GM12878 (cell line): Measurements from ENCODE around the gene METTL16. TPM values are rescaled to one million over a fixed set of nuclear protein-coding genes. Genes with fewer than 3 reads are reported as not detected.

Experiments
- ATAC-seq: fragments of 200-7000 bp; cut with Tn5 transposase; 3 replicates; pipeline ENCODE4 v1.9.1; 2020; ENCODE audit warnings: mild to moderate bottlenecking, moderate library complexity
- BruUV-seq: library from RNA; stranded (reverse); fragments of 400-500 nt; replicated peaks from 2 replicates; lab custom pipeline; 2021; lab: Mats Ljungman, UMichigan
- CTCF ChIA-PET: fragments of 300-600 bp; sonication (Branson Sonifier 250); formaldehyde crosslinking; extraction: SDS; loops from one replicate; lab custom pipeline; 2021; ENCODE audit warnings: inconsistent platforms; lab: Yijun Ruan, JAX
- POLR2A ChIA-PET: fragments of 350-600 bp; formaldehyde crosslinking; extraction: SDS; loops from one replicate; lab custom pipeline; 2021; ENCODE audit warnings: inconsistent platforms; lab: Charles Lee
- RAD21 ChIA-PET: fragments of 300-600 bp; sonication (Branson Sonifier 250); formaldehyde crosslinking; loops from one replicate; lab custom pipeline; 2023; ENCODE audit warnings: antibody characterized with exemption; ENCODE audit not compliant: unreplicated experiment; lab: Charles Lee
- SMC1A ChIA-PET: fragments of 300-600 bp; sonication (Branson Sonifier 250); formaldehyde crosslinking; loops from one replicate; lab custom pipeline; 2023; ENCODE audit not compliant: unreplicated experiment, uncharacterized antibody; lab: Charles Lee
- DNase-seq: peaks from one replicate; pipeline ENCODE4 v3.0.0-alpha.2; 2011; ENCODE audit warnings: low read depth, low spot score
- FAIRE-seq: peaks from 3 replicates; lab custom pipeline; 2011; peaks lifted over from hg19 to GRCh38; lab: Jason Lieb, UNC
- H2AFZ ChIP-seq: 2 replicates; pipeline ENCODE4 v1.6.0; 2011; ENCODE audit warnings: low read depth, low read length, control low read depth; ENCODE audit not compliant: control insufficient read depth
- H3K27ac ChIP-seq: 2 replicates; pipeline ENCODE4 v1.5.1; 2011; ENCODE audit warnings: control low read depth; ENCODE audit not compliant: control insufficient read depth, insufficient read depth
- H3K27me3 ChIP-seq, 2 experiments: replicated peaks in 1 of 2; 2 replicates each; pipeline versions ENCODE4 v1.6.0 to v1.6.1; 2011; ENCODE audit warnings: low read length in 1 of 2; ENCODE audit not compliant: control insufficient read depth in 2 of 2, insufficient read depth in 2 of 2
- H3K36me3 ChIP-seq, 2 experiments: 2 replicates each; pipeline ENCODE4 v1.5.1; 2011; ENCODE audit warnings: low read length in 1 of 2; ENCODE audit not compliant: control insufficient read depth in 2 of 2, insufficient read depth in 2 of 2
- H3K4me1 ChIP-seq: 2 replicates; pipeline ENCODE4 v1.6.1; 2011; ENCODE audit warnings: mild to moderate bottlenecking, low read length, moderate library complexity, mixed read lengths; ENCODE audit not compliant: control insufficient read depth, insufficient read depth
- H3K4me2 ChIP-seq: 2 replicates; pipeline ENCODE4 v1.6.0; 2011; ENCODE audit warnings: control low read depth; ENCODE audit not compliant: control insufficient read depth, insufficient read depth
- H3K4me3 ChIP-seq: fragments of 200-600 bp; sonication (generic); 2 replicates; pipeline ENCODE4 v1.5.1; 2016
- H3K79me2 ChIP-seq: 2 replicates; pipeline ENCODE4 v1.6.0; 2011; ENCODE audit warnings: low read length; ENCODE audit not compliant: control insufficient read depth, insufficient read depth
- H3K9ac ChIP-seq: 2 replicates; pipeline ENCODE4 v1.8.0; 2011; ENCODE audit warnings: low read length, control low read depth, mixed read lengths; ENCODE audit not compliant: control insufficient read depth, insufficient read depth
- H3K9me3 ChIP-seq: replicated peaks from 3 replicates; pipeline ENCODE4 v1.5.1; 2011; ENCODE audit warnings: mild to moderate bottlenecking, low read length; ENCODE audit not compliant: control insufficient read depth, insufficient read depth
- H4K20me1 ChIP-seq: 2 replicates; pipeline ENCODE4 v1.6.0; 2011; ENCODE audit not compliant: control insufficient read depth, insufficient read depth
- BHLHE40 ChIP-seq, 2 experiments: fragments of 450-650 bp in 1 of 2; IDR thresholded peaks; 2 replicates each; pipeline ENCODE4 v1.6.1; 2011 to 2017; ENCODE audit warnings: low read depth in 2 of 2, borderline replicate concordance in 1 of 2, improper control_type of control experiment in 1 of 2, low read length in 1 of 2, mild to moderate bottlenecking in 1 of 2
- E2F8 ChIP-seq: fragments of 450-650 bp; IDR thresholded peaks from 2 replicates; pipeline ENCODE4 v1.6.1; 2018; ENCODE audit warnings: mild to moderate bottlenecking, low read depth, moderate library complexity; ENCODE audit not compliant: partially characterized antibody
- EGR1 ChIP-seq, 2 experiments: IDR thresholded peaks; 1 replicate in 1 of 2; 2 replicates in 1 of 2; pipeline ENCODE4 v1.6.1; 2011 to 2012; ENCODE audit warnings: low read depth in 2 of 2, low read length in 2 of 2, borderline replicate concordance in 1 of 2, mild to moderate bottlenecking in 1 of 2, moderate library complexity in 1 of 2
- ETV6 ChIP-seq, 2 experiments: fragments of 450-650 bp in 1 of 2; IDR thresholded peaks in 1 of 2; conservative IDR thresholded peaks in 1 of 2; 2 replicates each; pipeline ENCODE4 v1.6.1; 2014; ENCODE audit warnings: antibody characterized with exemption in 1 of 2, borderline replicate concordance in 1 of 2, low read depth in 1 of 2, mild to moderate bottlenecking in 1 of 2, moderate library complexity in 1 of 2
- MAX ChIP-seq: IDR thresholded peaks from 2 replicates; pipeline ENCODE4 v1.6.1; 2012; ENCODE audit warnings: low read depth, low read length, improper control_type of control experiment
- MEF2B ChIP-seq: fragments of 450-650 bp; IDR thresholded peaks from 2 replicates; pipeline ENCODE4 v1.6.1; 2018; ENCODE audit warnings: mild to moderate bottlenecking, moderate library complexity; ENCODE audit not compliant: partially characterized antibody, poor library complexity, severe bottlenecking
- NR2C1 ChIP-seq: fragments of 450-650 bp; IDR thresholded peaks from 2 replicates; pipeline ENCODE4 v1.6.1; 2017; ENCODE audit warnings: antibody characterized with exemption, mild to moderate bottlenecking, moderate library complexity
- POLR2A ChIP-seq: IDR thresholded peaks from 2 replicates; pipeline ENCODE4 v1.6.1; 2011; ENCODE audit warnings: low read depth, mild to moderate bottlenecking, low read length
- POLR2AphosphoS5 ChIP-seq: IDR thresholded peaks from 2 replicates; pipeline ENCODE4 v1.6.1; 2011; ENCODE audit warnings: mild to moderate bottlenecking, low read length, inconsistent platforms
- SMAD1 ChIP-seq: fragments of 450-650 bp; IDR thresholded peaks from 2 replicates; pipeline ENCODE4 v1.6.1; 2018; ENCODE audit warnings: mild to moderate bottlenecking, low read depth; ENCODE audit not compliant: partially characterized antibody
- SPI1 ChIP-seq: IDR thresholded peaks from 2 replicates; pipeline ENCODE4 v1.6.1; 2011; ENCODE audit warnings: low read depth, mild to moderate bottlenecking, low read length, moderate library complexity, borderline replicate concordance; ENCODE audit not compliant: insufficient read depth
- YBX1 ChIP-seq: fragments of 450-650 bp; IDR thresholded peaks from 2 replicates; pipeline ENCODE4 v1.6.1; 2016; ENCODE audit warnings: antibody characterized with exemption
- WGBS: methylation state at CpG from one replicate; pipeline ENCODE4 v1.1.6; 2016; ENCODE audit warnings: low lambda C conversion rate; ENCODE audit not compliant: insufficient replicate concordance, insufficient coverage; ENCODE audit errors: missing lambda C conversion rate; 5-methylcytosine and 5-hydroxymethylcytosine counted together
- in situ Hi-C: fragments of 300-500 bp; cut with MboI; formaldehyde crosslinking; loops from 9 replicates; pipeline ENCODE4 v1.14.3; 2018; ENCODE audit warnings: mixed read lengths
- intact Hi-C: fragments of 100-400 bp; cut with micrococcal nuclease; formaldehyde crosslinking; loops from one replicate; pipeline ENCODE4 v1.14.2; 2022; ENCODE audit not compliant: unreplicated experiment
- polyA plus RNA-seq, 11 experiments: library from polyadenylated mRNA; depleted of rRNA in 4 of 11; unstranded in 6 of 11; stranded (reverse) in 5 of 11; fragments of >200 nt; fragmentation: Nextera tagmentation in 4 of 11; fragmentation: Illumina TruSeq in 1 of 11; extraction: Ambion mirVana in 4 of 11; extraction: Trizol in 1 of 11; gene quantifications; 1 replicate in 1 of 11; 2 replicates in 10 of 11; pipeline versions ENCODE4 v1.2.1 to v1.2.3, GENCODE V29; 2011 to 2016; ENCODE audit warnings: inconsistent platforms in 2 of 11, missing spikeins in 2 of 11, low read depth in 1 of 11
- total RNA-seq, 4 experiments: library from RNA; depleted of rRNA in 3 of 4; stranded (reverse); fragments of >200 nt in 3 of 4; fragmentation: Illumina TruSeq in 1 of 4; extraction: Trizol in 1 of 4; gene quantifications; 2 replicates each; pipeline versions ENCODE4 v1.2.1 to v1.2.3, GENCODE V29; 2013 to 2021
- TF ChIP-seq, protein P1 (sequence below): fragments of 450-650 bp; IDR thresholded peaks from 2 replicates; pipeline ENCODE4 v1.6.1; 2016; ENCODE audit warnings: mild to moderate bottlenecking, moderate library complexity, borderline replicate concordance

Gene METTL16
- total and polyA plus RNA-seq, 10 of the 15 experiments (the other 5 are each of a cell fraction or from before 2014, with no cell fraction given): 15.6 to 34.3 (median 23.7) TPM

- peak overlapping the region; percentile 99 for H3K4me2 ChIP-seq
- ATAC-seq (no peak), DNase-seq (no peak), FAIRE-seq (no peak)
- peak overlapping the region; percentile 61 for H2AFZ ChIP-seq
- POLR2A ChIA-PET: interaction anchor here (0.5 to 1.2 kb wide), 6 partner anchors 15 to 1019 kb away, joined by 3 to 5 read pairs (median 3); no protein-coding TSS in a partner anchor
- H3K27me3 ChIP-seq: no peaks in the 10 kb centered on the region
- RAD21 ChIA-PET: interaction anchor here (0.6 to 6.7 kb wide), 3 partner anchors 17 to 62 kb away, joined by 4 to 54 read pairs (median 6); partner anchors contain the start of genes SGSM2 and TSR1
- CTCF ChIA-PET: interaction anchor here (1.7 to 9.8 kb wide), 3 partner anchors 16 to 17 kb away, joined by 8 to 105 read pairs (median 9); no protein-coding TSS in a partner anchor
- 25% methylated on average over 32 of the region's 55 CpGs for WGBS
- no peaks in the 10 kb centered on the region; a peak in 1 of 4 replicates for H3K36me3 ChIP-seq
- peaks cover 20% of the 10 kb centered on the region for H3K79me2 ChIP-seq
- peak overlapping the region; percentile 98 for H3K4me3 ChIP-seq
- BruUV-seq: no TSS peak
- H3K9me3 ChIP-seq: no peaks in the 10 kb centered on the region
- no peaks in the 10 kb centered on the region for H4K20me1 ChIP-seq
- SMC1A ChIA-PET: interaction anchor here (1.2 to 1.9 kb wide), 2 partner anchors 16 to 17 kb away, joined by 3 to 8 read pairs; no protein-coding TSS in a partner anchor
- in situ Hi-C loops: no loop called here
- H3K4me1 ChIP-seq: peaks cover 27% of the 10 kb centered on the region
- intact Hi-C loops: no loop called here
- peak overlapping the region; percentile 70 for H3K9ac ChIP-seq
- H3K27ac ChIP-seq: peak overlapping the region; percentile 95
- TF ChIP-seq POLR2A (0 out of 2 replicates have a peak, but pooled peaks have one; percentile 18), ETV6 (conservative IDR thresholded peaks at IDR 0.05 in 1 of 2, IDR thresholded peaks at IDR 0.05 in 1 of 2; ENCODE audit: borderline replicate concordance in 1 of 2, low read depth in 1 of 2) (no peak), YBX1 (no peak), MAX (no peak), BHLHE40 (IDR thresholded peaks at IDR 0.05; ENCODE audit: borderline replicate concordance in 1 of 2, low read depth in 2 of 2, low read length in 1 of 2) (no peak), POLR2AphosphoS5 (no peak), NR2C1 (no peak), SMAD1 (no peak), EGR1 (IDR thresholded peaks at IDR 0.05; ENCODE audit: borderline replicate concordance in 1 of 2, low read depth in 2 of 2, low read length in 2 of 2) (0 out of 3 replicates have a peak, but pooled peaks of 1 of the 2 experiments have one; percentile 4), E2F8 (no peak), MEF2B (no peak), SPI1 (peak; percentile 9; the same call in 1 of the 2 replicates)
- TF ChIP-seq, protein P1, sequence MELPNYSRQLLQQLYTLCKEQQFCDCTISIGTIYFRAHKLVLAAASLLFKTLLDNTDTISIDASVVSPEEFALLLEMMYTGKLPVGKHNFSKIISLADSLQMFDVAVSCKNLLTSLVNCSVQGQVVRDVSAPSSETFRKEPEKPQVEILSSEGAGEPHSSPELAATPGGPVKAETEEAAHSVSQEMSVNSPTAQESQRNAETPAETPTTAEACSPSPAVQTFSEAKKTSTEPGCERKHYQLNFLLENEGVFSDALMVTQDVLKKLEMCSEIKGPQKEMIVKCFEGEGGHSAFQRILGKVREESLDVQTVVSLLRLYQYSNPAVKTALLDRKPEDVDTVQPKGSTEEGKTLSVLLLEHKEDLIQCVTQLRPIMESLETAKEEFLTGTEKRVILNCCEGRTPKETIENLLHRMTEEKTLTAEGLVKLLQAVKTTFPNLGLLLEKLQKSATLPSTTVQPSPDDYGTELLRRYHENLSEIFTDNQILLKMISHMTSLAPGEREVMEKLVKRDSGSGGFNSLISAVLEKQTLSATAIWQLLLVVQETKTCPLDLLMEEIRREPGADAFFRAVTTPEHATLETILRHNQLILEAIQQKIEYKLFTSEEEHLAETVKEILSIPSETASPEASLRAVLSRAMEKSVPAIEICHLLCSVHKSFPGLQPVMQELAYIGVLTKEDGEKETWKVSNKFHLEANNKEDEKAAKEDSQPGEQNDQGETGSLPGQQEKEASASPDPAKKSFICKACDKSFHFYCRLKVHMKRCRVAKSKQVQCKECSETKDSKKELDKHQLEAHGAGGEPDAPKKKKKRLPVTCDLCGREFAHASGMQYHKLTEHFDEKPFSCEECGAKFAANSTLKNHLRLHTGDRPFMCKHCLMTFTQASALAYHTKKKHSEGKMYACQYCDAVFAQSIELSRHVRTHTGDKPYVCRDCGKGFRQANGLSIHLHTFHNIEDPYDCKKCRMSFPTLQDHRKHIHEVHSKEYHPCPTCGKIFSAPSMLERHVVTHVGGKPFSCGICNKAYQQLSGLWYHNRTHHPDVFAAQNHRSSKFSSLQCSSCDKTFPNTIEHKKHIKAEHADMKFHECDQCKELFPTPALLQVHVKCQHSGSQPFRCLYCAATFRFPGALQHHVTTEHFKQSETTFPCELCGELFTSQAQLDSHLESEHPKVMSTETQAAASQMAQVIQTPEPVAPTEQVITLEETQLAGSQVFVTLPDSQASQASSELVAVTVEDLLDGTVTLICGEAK: no peak
Observed at GRCh38 chr17:2398655-2399571, 112.8 kb downstream of the METTL16 start.
